ENCODE data around the gene TRIM17.

TRIM17 gene

GRCh38 chr1:228373681-228374571, 42.7 kb downstream of the TRIM17 start:
- DNase-seq (ENCODE audit: low read depth), result no peak
- peaks cover 12% of the 10 kb centered on the region for H3K4me1 ChIP-seq (ENCODE audit: control insufficient read depth, insufficient read depth, low read length)
- H3K27me3 ChIP-seq (replicated peaks; ENCODE audit: control insufficient read depth, insufficient read depth, low read length), result peaks cover 39% of the 10 kb centered on the region
- H3K9me3 ChIP-seq (ENCODE audit: control insufficient read depth, low read length), result no peaks in the 10 kb centered on the region
- peak overlapping the region; percentile 12 for H3K9ac ChIP-seq (ENCODE audit: low read length)
- no peak overlapping the region for H3K4me3 ChIP-seq (ENCODE audit: low read length)
- no peaks in the 10 kb centered on the region for H3K36me3 ChIP-seq (ENCODE audit: control insufficient read depth, insufficient read depth, low read length, severe bottlenecking)

GRCh38 chr1:228373004-228373680, 43.5 kb downstream of the TRIM17 start:
- H3K36me3 ChIP-seq (ENCODE audit: control insufficient read depth, insufficient read depth, low read length, severe bottlenecking), result no peaks in the 10 kb centered on the region
- H3K4me3 ChIP-seq (ENCODE audit: low read length), result no peak overlapping the region
- no peak for DNase-seq (ENCODE audit: low read depth)
- H3K27me3 ChIP-seq (replicated peaks; ENCODE audit: control insufficient read depth, insufficient read depth, low read length), result peaks cover 43% of the 10 kb centered on the region
- no peak overlapping the region for H3K9ac ChIP-seq (ENCODE audit: low read length)
- no peaks in the 10 kb centered on the region for H3K9me3 ChIP-seq (ENCODE audit: control insufficient read depth, low read length)
- peaks cover 11% of the 10 kb centered on the region for H3K4me1 ChIP-seq (ENCODE audit: control insufficient read depth, insufficient read depth, low read length)

- no peaks in the 10 kb centered on the region for H3K9me3 ChIP-seq (ENCODE audit: control insufficient read depth, low read length)
- no peaks in the 10 kb centered on the region for H3K36me3 ChIP-seq (ENCODE audit: control insufficient read depth, insufficient read depth, low read length, severe bottlenecking)
- H3K4me3 ChIP-seq (ENCODE audit: low read length), result no peak overlapping the region
- no peak for DNase-seq (ENCODE audit: low read depth)
- peaks cover 11% of the 10 kb centered on the region for H3K4me1 ChIP-seq (ENCODE audit: control insufficient read depth, insufficient read depth, low read length)
- H3K9ac ChIP-seq (ENCODE audit: low read length), result no peak overlapping the region
- peaks cover 50% of the 10 kb centered on the region for H3K27me3 ChIP-seq (replicated peaks; ENCODE audit: control insufficient read depth, insufficient read depth, low read length)
Observed at GRCh38 chr1:228372183-228373003, 44.3 kb downstream of the TRIM17 start.

GRCh38 chr1:228371741-228372182, 44.9 kb downstream of the TRIM17 start:
- H3K9me3 ChIP-seq (ENCODE audit: control insufficient read depth, low read length), result no peaks in the 10 kb centered on the region
- no peaks in the 10 kb centered on the region for H3K36me3 ChIP-seq (ENCODE audit: control insufficient read depth, insufficient read depth, low read length, severe bottlenecking)
- H3K27me3 ChIP-seq (replicated peaks; ENCODE audit: control insufficient read depth, insufficient read depth, low read length), result peaks cover 57% of the 10 kb centered on the region
- no peak overlapping the region for H3K4me3 ChIP-seq (ENCODE audit: low read length)
- no peak for DNase-seq (ENCODE audit: low read depth)
- peaks cover 11% of the 10 kb centered on the region for H3K4me1 ChIP-seq (ENCODE audit: control insufficient read depth, insufficient read depth, low read length)
- H3K9ac ChIP-seq (ENCODE audit: low read length), result no peak overlapping the region

GRCh38 chr1:228370941-228371740, 45.5 kb downstream of the TRIM17 start:
- H3K27me3 ChIP-seq (replicated peaks; ENCODE audit: control insufficient read depth, insufficient read depth, low read length), result peaks cover 61% of the 10 kb centered on the region
- no peak overlapping the region for H3K9ac ChIP-seq (ENCODE audit: low read length)
- DNase-seq (ENCODE audit: low read depth), result no peak
- H3K36me3 ChIP-seq (ENCODE audit: control insufficient read depth, insufficient read depth, low read length, severe bottlenecking), result no peaks in the 10 kb centered on the region
- H3K4me1 ChIP-seq (ENCODE audit: control insufficient read depth, insufficient read depth, low read length), result peaks cover 11% of the 10 kb centered on the region
- H3K4me3 ChIP-seq (ENCODE audit: low read length), result no peak overlapping the region
- no peaks in the 10 kb centered on the region for H3K9me3 ChIP-seq (ENCODE audit: control insufficient read depth, low read length)

- Histone ChIP-seq H3K4me1 (ENCODE audit: control insufficient read depth, insufficient read depth, low read length) (peaks cover 11% of the 10 kb centered on the region), H3K27me3 (replicated peaks; ENCODE audit: control insufficient read depth, insufficient read depth, low read length) (peaks cover 67% of the 10 kb centered on the region), H3K36me3 (ENCODE audit: control insufficient read depth, insufficient read depth, low read length, severe bottlenecking) (no peaks in the 10 kb centered on the region), H3K9ac (ENCODE audit: low read length) (no peak overlapping the region), H3K9me3 (ENCODE audit: control insufficient read depth, low read length) (no peaks in the 10 kb centered on the region), H3K4me3 (ENCODE audit: low read length) (no peak overlapping the region)
- DNase-seq (ENCODE audit: low read depth), result no peak
Observed at GRCh38 chr1:228370439-228370940, 46.2 kb downstream of the TRIM17 start.

GRCh38 chr1:228369608-228370438, 46.8 kb downstream of the TRIM17 start:
- Histone ChIP-seq H3K4me3 (ENCODE audit: low read length) (no peak overlapping the region), H3K9ac (ENCODE audit: low read length) (no peak overlapping the region), H3K36me3 (ENCODE audit: control insufficient read depth, insufficient read depth, low read length, severe bottlenecking) (no peaks in the 10 kb centered on the region), H3K4me1 (ENCODE audit: control insufficient read depth, insufficient read depth, low read length) (peaks cover 6% of the 10 kb centered on the region), H3K27me3 (replicated peaks; ENCODE audit: control insufficient read depth, insufficient read depth, low read length) (peaks cover 69% of the 10 kb centered on the region), H3K9me3 (ENCODE audit: control insufficient read depth, low read length) (no peaks in the 10 kb centered on the region)
- no peak for DNase-seq (ENCODE audit: low read depth)

- Histone ChIP-seq H3K36me3 (ENCODE audit: control insufficient read depth, insufficient read depth, low read length, severe bottlenecking) (no peaks in the 10 kb centered on the region), H3K27me3 (replicated peaks; ENCODE audit: control insufficient read depth, insufficient read depth, low read length) (peaks cover 74% of the 10 kb centered on the region), H3K4me1 (ENCODE audit: control insufficient read depth, insufficient read depth, low read length) (no peaks in the 10 kb centered on the region), H3K9ac (ENCODE audit: low read length) (no peak overlapping the region), H3K4me3 (ENCODE audit: low read length) (no peak overlapping the region), H3K9me3 (ENCODE audit: control insufficient read depth, low read length) (no peaks in the 10 kb centered on the region)
- no peak for DNase-seq (ENCODE audit: low read depth)
Observed at GRCh38 chr1:228368801-228369607, 47.7 kb downstream of the TRIM17 start.

Data from adipocyte (in vitro differentiated cells).